ENCODE data around the gene DIP2C. TPM values are rescaled to one million over a fixed set of nuclear protein-coding genes. Genes with fewer than 3 reads are reported as not detected.

Gene DIP2C
- total RNA-seq, 1 donor from 2014 or later = 23.1 TPM

GRCh38 chr10:507355-507699 is 182.1 kb downstream of the DIP2C start:
- Mint-ChIP-seq H3K4me1 (ENCODE audit: unreplicated experiment) (peaks cover 42% of the 10 kb centered on the region), H3K4me3 (no peak overlapping the region), H3K27me3 (no peaks in the 10 kb centered on the region), H3K27ac (no peak overlapping the region), H3K36me3 (peaks cover 15% of the 10 kb centered on the region), H3K9me3 (peaks cover 5% of the 10 kb centered on the region)
- TF ChIP-seq CTCF (conservative IDR thresholded peaks at IDR 0.05) = no peak
- DNase-seq (ENCODE audit: extremely low spot score, unreplicated experiment) = no peak

- Mint-ChIP-seq H3K36me3 (peaks cover 15% of the 10 kb centered on the region), H3K27me3 (no peaks in the 10 kb centered on the region)
- no peak for DNase-seq (ENCODE audit: extremely low spot score, unreplicated experiment)
Observed at GRCh38 chr10:506451-507354, 182.8 kb downstream of the DIP2C start.

GRCh38 chr10:505419-505818 is 184.0 kb downstream of the DIP2C start:
- no peak overlapping the region for H3K27ac Mint-ChIP-seq
- peaks cover 5% of the 10 kb centered on the region for H3K9me3 Mint-ChIP-seq
- H3K4me1 Mint-ChIP-seq (ENCODE audit: unreplicated experiment) = peaks cover 38% of the 10 kb centered on the region
- no peak for TF ChIP-seq CTCF (conservative IDR thresholded peaks at IDR 0.05)
- H3K27me3 Mint-ChIP-seq = no peaks in the 10 kb centered on the region
- peaks cover 15% of the 10 kb centered on the region for H3K36me3 Mint-ChIP-seq
- H3K4me3 Mint-ChIP-seq = no peak overlapping the region
- no peak for DNase-seq (ENCODE audit: extremely low spot score, unreplicated experiment)

More at GRCh38 chr10:506451-507354, 182.8 kb downstream of the DIP2C start:
- Mint-ChIP-seq H3K4me1 (ENCODE audit: unreplicated experiment) (peaks cover 38% of the 10 kb centered on the region), H3K27ac (no peak overlapping the region), H3K9me3 (peaks cover 5% of the 10 kb centered on the region), H3K4me3 (no peak overlapping the region)
- TF ChIP-seq CTCF (conservative IDR thresholded peaks at IDR 0.05) = no peak

GRCh38 chr10:504806-505205 is 184.7 kb downstream of the DIP2C start:
- Mint-ChIP-seq H3K4me3 (no peak overlapping the region), H3K27me3 (no peaks in the 10 kb centered on the region), H3K36me3 (peaks cover 15% of the 10 kb centered on the region), H3K4me1 (ENCODE audit: unreplicated experiment) (peaks cover 39% of the 10 kb centered on the region), H3K27ac (peak overlapping the region; percentile 28), H3K9me3 (peaks cover 5% of the 10 kb centered on the region)
- no peak for DNase-seq (ENCODE audit: extremely low spot score, unreplicated experiment)
- no peak for TF ChIP-seq CTCF (conservative IDR thresholded peaks at IDR 0.05)

GRCh38 chr10:504121-504611 is 185.3 kb downstream of the DIP2C start:
- no peak for DNase-seq (ENCODE audit: extremely low spot score, unreplicated experiment)
- H3K27ac Mint-ChIP-seq = no peak overlapping the region
- peaks cover 13% of the 10 kb centered on the region for H3K36me3 Mint-ChIP-seq
- TF ChIP-seq CTCF (conservative IDR thresholded peaks at IDR 0.05) = no peak
- no peaks in the 10 kb centered on the region for H3K27me3 Mint-ChIP-seq
- H3K4me3 Mint-ChIP-seq = no peak overlapping the region
- peaks cover 43% of the 10 kb centered on the region for H3K4me1 Mint-ChIP-seq (ENCODE audit: unreplicated experiment)
- peaks cover 5% of the 10 kb centered on the region for H3K9me3 Mint-ChIP-seq

Data from type B pancreatic cell (in vitro differentiated cells).